BJ (cell line): ENCODE measurements around the gene CFAP47. TPM values are rescaled to one million over a fixed set of nuclear protein-coding genes. Genes with fewer than 3 reads are reported as not detected.

Experiments
- CTCF ChIA-PET: fragments of 350-600 bp; formaldehyde crosslinking; extraction: SDS; loops from one replicate; lab custom pipeline; 2021; ENCODE audit warnings: antibody characterized with exemption, inconsistent platforms; lab: Yijun Ruan, JAX
- POLR2A ChIA-PET: fragments of 300-600 bp; sonication (Branson Sonifier 250); formaldehyde crosslinking; extraction: SDS; loops from one replicate; lab custom pipeline; 2021; ENCODE audit warnings: antibody characterized with exemption; lab: Charles Lee
- DNase-seq: peaks from one replicate; pipeline ENCODE4 v3.0.0-alpha.2; 2011; ENCODE audit warnings: low read depth
- H3K27me3 ChIP-seq: 2 replicates; pipeline ENCODE4 v1.6.0; 2011; ENCODE audit warnings: low read length; ENCODE audit not compliant: control insufficient read depth, insufficient read depth
- H3K36me3 ChIP-seq: 2 replicates; pipeline ENCODE4 v1.5.1; 2011; ENCODE audit warnings: low read length; ENCODE audit not compliant: control insufficient read depth, insufficient read depth
- H3K4me3 ChIP-seq: 2 replicates; pipeline ENCODE4 v1.5.1; 2011; ENCODE audit warnings: low read depth, mild to moderate bottlenecking, control low read depth, low read length
- polyA plus RNA-seq: library from polyadenylated mRNA; depleted of rRNA; stranded (reverse); fragments of >200 nt; gene quantifications from 2 replicates; pipeline ENCODE4 v1.2.3, GENCODE V29; 2011
- TF ChIP-seq, protein P1 (sequence below): IDR thresholded peaks from 2 replicates; pipeline ENCODE4 v1.5.1; 2011; ENCODE audit warnings: low read depth, mild to moderate bottlenecking, control low read depth, inconsistent platforms, low read length, moderate library complexity; ENCODE audit not compliant: insufficient read depth

Gene CFAP47
- polyA plus RNA-seq, 1 experiment = not detected

DNA sequence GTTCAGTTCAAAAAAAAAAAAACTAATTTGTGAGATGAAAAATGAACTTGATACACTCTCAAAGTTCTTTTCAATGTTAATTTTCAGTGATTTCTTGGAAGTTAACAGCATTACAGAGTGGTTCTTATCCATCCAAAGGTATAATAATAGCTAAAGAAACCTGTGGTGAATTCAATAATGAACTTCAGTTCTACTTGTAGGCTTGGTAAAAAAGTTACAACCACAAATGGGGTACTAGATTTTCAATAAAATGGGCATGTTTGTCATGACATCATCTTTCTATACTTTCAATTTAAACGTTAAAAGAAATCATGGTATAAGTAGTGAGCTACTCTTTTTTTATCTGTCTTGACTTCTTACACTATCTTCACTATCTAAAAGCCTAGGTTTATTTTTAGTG is 424.8 kb downstream of the CFAP47 start:
- ChIA-PET POLR2A (no interaction called here), CTCF (no interaction called here)
- Histone ChIP-seq H3K27me3 (no peaks in the 10 kb centered on the region), H3K36me3 (no peaks in the 10 kb centered on the region), H3K4me3 (no peak overlapping the region)
- DNase-seq = no peak
- TF ChIP-seq, protein P1, sequence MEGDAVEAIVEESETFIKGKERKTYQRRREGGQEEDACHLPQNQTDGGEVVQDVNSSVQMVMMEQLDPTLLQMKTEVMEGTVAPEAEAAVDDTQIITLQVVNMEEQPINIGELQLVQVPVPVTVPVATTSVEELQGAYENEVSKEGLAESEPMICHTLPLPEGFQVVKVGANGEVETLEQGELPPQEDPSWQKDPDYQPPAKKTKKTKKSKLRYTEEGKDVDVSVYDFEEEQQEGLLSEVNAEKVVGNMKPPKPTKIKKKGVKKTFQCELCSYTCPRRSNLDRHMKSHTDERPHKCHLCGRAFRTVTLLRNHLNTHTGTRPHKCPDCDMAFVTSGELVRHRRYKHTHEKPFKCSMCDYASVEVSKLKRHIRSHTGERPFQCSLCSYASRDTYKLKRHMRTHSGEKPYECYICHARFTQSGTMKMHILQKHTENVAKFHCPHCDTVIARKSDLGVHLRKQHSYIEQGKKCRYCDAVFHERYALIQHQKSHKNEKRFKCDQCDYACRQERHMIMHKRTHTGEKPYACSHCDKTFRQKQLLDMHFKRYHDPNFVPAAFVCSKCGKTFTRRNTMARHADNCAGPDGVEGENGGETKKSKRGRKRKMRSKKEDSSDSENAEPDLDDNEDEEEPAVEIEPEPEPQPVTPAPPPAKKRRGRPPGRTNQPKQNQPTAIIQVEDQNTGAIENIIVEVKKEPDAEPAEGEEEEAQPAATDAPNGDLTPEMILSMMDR = no peak

DNA sequence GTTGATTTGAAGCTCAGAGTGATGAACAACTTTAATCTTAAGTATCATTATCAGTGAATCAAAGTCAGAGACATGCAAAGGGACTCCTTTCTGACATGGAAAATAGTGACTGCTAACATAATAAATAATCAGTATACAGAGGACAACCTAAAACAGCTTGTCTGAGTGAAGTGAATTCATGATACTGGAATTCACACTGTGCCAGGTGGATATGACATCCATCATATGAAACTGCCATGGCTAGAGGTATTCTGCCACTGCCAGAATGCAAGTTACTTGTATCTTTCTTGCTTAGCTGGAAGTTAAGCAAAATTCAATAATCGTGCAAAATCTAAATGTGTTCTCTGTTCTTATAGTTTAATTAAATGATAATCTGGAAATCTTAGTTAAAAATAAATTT is 429.0 kb downstream of the CFAP47 start:
- POLR2A ChIA-PET = no interaction called here
- Histone ChIP-seq H3K4me3 (no peak overlapping the region), H3K36me3 (no peaks in the 10 kb centered on the region), H3K27me3 (no peaks in the 10 kb centered on the region)
- TF ChIP-seq, protein P1 = no peak
- no peak for DNase-seq
- CTCF ChIA-PET = no interaction called here

DNA sequence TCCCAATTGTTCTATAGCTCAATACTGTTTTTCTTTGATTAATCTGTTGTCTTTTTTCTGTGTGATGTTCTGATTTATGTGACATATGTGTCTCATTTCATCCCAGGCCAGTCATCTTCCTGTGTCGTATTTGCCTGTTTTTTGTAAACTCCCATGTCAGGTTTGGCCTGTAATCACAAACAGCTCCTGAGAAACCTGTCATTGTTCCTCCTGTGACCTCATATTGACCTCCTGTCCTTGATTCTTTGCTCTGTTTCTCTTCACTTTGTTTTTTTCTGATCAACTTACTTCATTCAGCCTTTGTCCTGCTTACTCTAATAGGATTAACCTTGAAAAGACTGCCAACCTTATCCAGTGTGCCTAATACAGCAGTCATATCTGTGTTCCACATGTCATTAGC is 438.3 kb downstream of the CFAP47 start:
- CTCF ChIA-PET = no interaction called here
- TF ChIP-seq, protein P1 = no peak

DNA sequence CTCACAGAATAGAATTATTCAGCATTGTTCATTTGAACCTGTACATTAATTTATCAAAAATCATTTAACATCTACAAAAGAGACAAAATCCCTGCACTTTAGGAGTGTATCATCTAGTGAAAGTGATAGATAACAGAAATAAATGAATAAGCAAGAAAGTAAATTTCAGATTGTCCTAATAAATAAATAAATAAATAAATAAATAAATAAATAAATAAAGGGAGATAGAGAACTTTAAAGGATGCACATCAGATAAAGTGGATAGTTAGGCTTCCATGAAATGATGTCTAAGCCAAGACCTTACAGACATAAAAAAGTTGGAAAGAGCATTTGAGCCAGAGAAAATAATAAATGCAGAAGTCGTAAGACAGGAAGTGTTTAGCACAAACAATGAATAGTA is 444.7 kb downstream of the CFAP47 start:
- TF ChIP-seq, protein P1 = no peak
- ChIA-PET CTCF (no interaction called here), POLR2A (no interaction called here)
- Histone ChIP-seq H3K4me3 (no peak overlapping the region), H3K27me3 (no peaks in the 10 kb centered on the region), H3K36me3 (no peaks in the 10 kb centered on the region)
- no peak for DNase-seq

More for the DNA sequence above, 438.3 kb downstream of the CFAP47 start:
- no peaks in the 10 kb centered on the region for H3K27me3 ChIP-seq
- no peaks in the 10 kb centered on the region for H3K36me3 ChIP-seq
- no peak for DNase-seq
- no peak overlapping the region for H3K4me3 ChIP-seq
- POLR2A ChIA-PET = no interaction called here

DNA sequence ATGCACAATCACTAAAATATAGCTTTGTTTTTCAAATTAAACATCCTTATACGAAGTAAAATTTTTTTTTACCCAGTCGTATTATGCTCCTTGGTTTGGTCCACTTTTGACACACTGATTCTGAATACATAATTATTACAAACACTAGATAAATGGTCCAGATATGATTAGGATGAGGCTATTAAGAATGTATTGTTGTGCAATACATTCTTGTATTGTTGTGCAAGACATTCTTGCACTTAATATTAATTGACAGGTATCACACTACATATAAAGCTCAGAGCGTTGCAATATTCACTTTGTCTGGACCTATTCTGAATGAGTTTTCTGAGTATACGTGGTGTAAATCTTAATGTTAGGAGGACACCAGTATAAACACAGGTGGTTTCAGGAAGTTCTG is 464.0 kb downstream of the CFAP47 start:
- Histone ChIP-seq H3K27me3 (no peaks in the 10 kb centered on the region), H3K36me3 (no peaks in the 10 kb centered on the region), H3K4me3 (no peak overlapping the region)
- DNase-seq = no peak
- POLR2A ChIA-PET = no interaction called here
- TF ChIP-seq, protein P1 = no peak
- CTCF ChIA-PET = no interaction called here
